K562 (cell line): ENCODE data around the gene TAF1B.

Experiments
- FOXA1 ChIP-seq: fragments of 450-650 bp; IDR thresholded peaks from 2 replicates; pipeline ENCODE4 v1.6.1; 2016; ENCODE audit warnings: mild to moderate bottlenecking, borderline replicate concordance
- MTA2 ChIP-seq: fragments of 450-650 bp; IDR thresholded peaks from 2 replicates; pipeline ENCODE4 v1.6.1; 2016; ENCODE audit warnings: low read depth
- NCOA1 ChIP-seq: fragments of 450-650 bp; IDR thresholded peaks from 2 replicates; pipeline ENCODE4 v1.6.1; 2016; ENCODE audit warnings: low read depth
- NFIC ChIP-seq: fragments of 450-650 bp; IDR thresholded peaks from 2 replicates; pipeline ENCODE4 v1.6.1; 2017; ENCODE audit warnings: mild to moderate bottlenecking, inconsistent platforms
- NR2C1 ChIP-seq, 2 experiments: fragments of 450-650 bp; IDR thresholded peaks; 2 replicates each; pipeline ENCODE4 v1.6.1; 2017; ENCODE audit warnings: mild to moderate bottlenecking in 2 of 2, antibody characterized with exemption in 1 of 2, inconsistent platforms in 1 of 2, missing compliant biosample characterization in 1 of 2, missing genetic modification characterization in 1 of 2
- NRF1 ChIP-seq, 2 experiments: fragments of 450-650 bp; IDR thresholded peaks in 1 of 2; conservative IDR thresholded peaks in 1 of 2; 2 replicates each; pipeline ENCODE4 v1.6.1; 2014; ENCODE audit warnings: mild to moderate bottlenecking in 2 of 2
- POLR2A ChIP-seq: fragments of 450-650 bp; conservative IDR thresholded peaks from 2 replicates; pipeline ENCODE4 v1.6.1; 2016
- SLC30A9 ChIP-seq: fragments of 250-450 bp; sonication (Bioruptor Pico); IDR thresholded peaks from 2 replicates; pipeline ENCODE4 v1.8.0; 2022; ENCODE audit warnings: mild to moderate bottlenecking, moderate library complexity
- SMC3 ChIP-seq: conservative IDR thresholded peaks from 2 replicates; pipeline ENCODE4 v1.6.1; 2011; ENCODE audit warnings: low read depth, low read length, improper control_type of control experiment; ENCODE audit not compliant: insufficient read depth
- USF1 ChIP-seq: sonication (generic); formaldehyde crosslinking; IDR thresholded peaks from 2 replicates; pipeline ENCODE4 v1.9.0; 2022; ENCODE audit warnings: mild to moderate bottlenecking, missing genetic modification reagents
- TF ChIP-seq, protein P1 (sequence below), 3 experiments: IDR thresholded peaks in 2 of 3; conservative IDR thresholded peaks in 1 of 3; 2 replicates each; pipeline ENCODE4 v1.5.1; 2011 to 2012; ENCODE audit warnings: low read length in 3 of 3, mild to moderate bottlenecking in 3 of 3, control low read depth in 2 of 3, improper control_type of control experiment in 1 of 3, inconsistent platforms in 1 of 3, low read depth in 1 of 3, mixed read lengths in 1 of 3, moderate library complexity in 1 of 3; ENCODE audit not compliant: insufficient read depth in 2 of 3

DNA sequence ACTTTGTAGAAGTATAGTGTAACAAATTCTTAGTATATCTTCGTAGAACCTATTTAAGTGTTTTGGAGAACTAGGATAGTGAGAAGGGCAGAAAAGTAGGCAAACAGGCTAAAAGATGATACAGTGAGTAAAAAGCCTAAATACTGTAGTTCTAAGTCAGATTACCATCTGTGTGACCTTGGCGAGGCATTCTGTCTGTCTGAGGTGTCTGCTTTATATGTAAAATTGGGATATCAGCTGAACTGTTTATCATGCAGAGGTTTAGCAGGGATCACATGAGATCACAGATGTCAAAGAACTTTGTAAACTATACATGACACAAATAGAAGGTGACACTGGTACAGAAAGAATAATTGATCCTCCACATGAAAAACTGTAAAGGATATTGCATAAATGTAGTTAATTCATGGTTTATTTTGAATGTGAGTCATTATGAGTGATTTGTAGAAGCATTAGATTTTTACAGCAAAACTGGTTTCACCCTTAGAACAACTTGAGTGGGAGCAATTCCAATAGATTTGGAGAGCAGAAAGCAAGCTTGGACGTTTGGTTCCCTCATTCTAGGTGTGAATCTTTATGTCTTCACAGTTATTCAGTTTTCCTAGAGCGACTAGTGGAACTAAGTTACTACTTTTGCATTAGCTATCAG, 41.9 kb downstream of the TAF1B start:
- TF ChIP-seq MTA2 = no peak
- no peak for TF ChIP-seq USF1 (CRISPR knock-in tag)
- no peak for TF ChIP-seq FOXA1
- no peak for TF ChIP-seq NFIC
- TF ChIP-seq, protein P1, sequence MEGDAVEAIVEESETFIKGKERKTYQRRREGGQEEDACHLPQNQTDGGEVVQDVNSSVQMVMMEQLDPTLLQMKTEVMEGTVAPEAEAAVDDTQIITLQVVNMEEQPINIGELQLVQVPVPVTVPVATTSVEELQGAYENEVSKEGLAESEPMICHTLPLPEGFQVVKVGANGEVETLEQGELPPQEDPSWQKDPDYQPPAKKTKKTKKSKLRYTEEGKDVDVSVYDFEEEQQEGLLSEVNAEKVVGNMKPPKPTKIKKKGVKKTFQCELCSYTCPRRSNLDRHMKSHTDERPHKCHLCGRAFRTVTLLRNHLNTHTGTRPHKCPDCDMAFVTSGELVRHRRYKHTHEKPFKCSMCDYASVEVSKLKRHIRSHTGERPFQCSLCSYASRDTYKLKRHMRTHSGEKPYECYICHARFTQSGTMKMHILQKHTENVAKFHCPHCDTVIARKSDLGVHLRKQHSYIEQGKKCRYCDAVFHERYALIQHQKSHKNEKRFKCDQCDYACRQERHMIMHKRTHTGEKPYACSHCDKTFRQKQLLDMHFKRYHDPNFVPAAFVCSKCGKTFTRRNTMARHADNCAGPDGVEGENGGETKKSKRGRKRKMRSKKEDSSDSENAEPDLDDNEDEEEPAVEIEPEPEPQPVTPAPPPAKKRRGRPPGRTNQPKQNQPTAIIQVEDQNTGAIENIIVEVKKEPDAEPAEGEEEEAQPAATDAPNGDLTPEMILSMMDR (IDR thresholded peaks at IDR 0.05 in 2 of 3, conservative IDR thresholded peaks at IDR 0.05 in 1 of 3; ENCODE audit: insufficient read depth in 2 of 3, low read depth in 1 of 3, low read length in 3 of 3) = no peak
- TF ChIP-seq SMC3 = no peak
- no peak for TF ChIP-seq NRF1 (conservative IDR thresholded peaks at IDR 0.05 in 1 of 2, IDR thresholded peaks at IDR 0.05 in 1 of 2)
- no peak for TF ChIP-seq NCOA1
- TF ChIP-seq POLR2A = no peak
- no peak for TF ChIP-seq NR2C1 (IDR thresholded peaks at IDR 0.05)
- TF ChIP-seq NR2C1 (tag; IDR thresholded peaks at IDR 0.05) = no peak
- TF ChIP-seq SLC30A9 (CRISPR knock-in tag) = no peak
